Spinal cord (tissue), 10 donors: ENCODE measurements around the gene GRK5. TPM values are rescaled to one million over a fixed set of nuclear protein-coding genes. Genes with fewer than 3 reads are reported as not detected.

Experiments
- DNase-seq, 6 donors: peaks; one replicate each; pipeline versions ENCODE4 v3.0.0 to v3.0.0-alpha.2; 2013 to 2015; ENCODE audit warnings: low spot score in 6 of 6, low read depth in 4 of 6
- H3K27ac ChIP-seq: one replicate; pipeline ENCODE4 v1.5.1; 2013; ENCODE audit warnings: low read depth, low read length, control low read depth
- H3K27me3 ChIP-seq: one replicate; pipeline ENCODE4 v1.6.1; 2013; ENCODE audit warnings: low read length; ENCODE audit not compliant: control insufficient read depth, insufficient read depth
- H3K36me3 ChIP-seq: one replicate; pipeline ENCODE4 v1.6.1; 2013; ENCODE audit warnings: low read length; ENCODE audit not compliant: control insufficient read depth, insufficient read depth
- H3K4me1 ChIP-seq: one replicate; pipeline ENCODE4 v1.6.1; 2013; ENCODE audit warnings: low read length; ENCODE audit not compliant: control insufficient read depth, insufficient read depth
- H3K4me3 ChIP-seq: one replicate; pipeline ENCODE4 v1.5.1; 2013; ENCODE audit warnings: low read depth, low read length, control low read depth
- H3K9me3 ChIP-seq: one replicate; pipeline ENCODE4 v1.6.1; 2013; ENCODE audit warnings: low read length; ENCODE audit not compliant: control insufficient read depth, insufficient read depth
- WGBS: methylation state at CpG from one replicate; pipeline ENCODE4 v1.1.5; 2013; ENCODE audit warnings: missing lambda C conversion rate; ENCODE audit not compliant: insufficient coverage; 5-methylcytosine and 5-hydroxymethylcytosine counted together
- polyA plus RNA-seq, 2 donors: library from polyadenylated mRNA; unstranded; fragments of 120-200 nt; gene quantifications; one replicate each; pipeline ENCODE4 v1.2.1, GENCODE V29; 2013; ENCODE audit not compliant: insufficient read length in 2 of 2
- total RNA-seq, 2 donors: library from RNA; depleted of rRNA in 1 of 2; stranded (reverse); fragments of 120-200 nt in 1 of 2; fragments of >200 nt in 1 of 2; gene quantifications; one replicate each; pipeline versions ENCODE4 v1.2.3 to v1.2.4, GENCODE V29; 2013 to 2014
- donor health status: healthy.

The GRK5 gene
- total and polyA plus RNA-seq, 4 donors: 15.6 to 29.5 (median 25.6) TPM

DNA sequence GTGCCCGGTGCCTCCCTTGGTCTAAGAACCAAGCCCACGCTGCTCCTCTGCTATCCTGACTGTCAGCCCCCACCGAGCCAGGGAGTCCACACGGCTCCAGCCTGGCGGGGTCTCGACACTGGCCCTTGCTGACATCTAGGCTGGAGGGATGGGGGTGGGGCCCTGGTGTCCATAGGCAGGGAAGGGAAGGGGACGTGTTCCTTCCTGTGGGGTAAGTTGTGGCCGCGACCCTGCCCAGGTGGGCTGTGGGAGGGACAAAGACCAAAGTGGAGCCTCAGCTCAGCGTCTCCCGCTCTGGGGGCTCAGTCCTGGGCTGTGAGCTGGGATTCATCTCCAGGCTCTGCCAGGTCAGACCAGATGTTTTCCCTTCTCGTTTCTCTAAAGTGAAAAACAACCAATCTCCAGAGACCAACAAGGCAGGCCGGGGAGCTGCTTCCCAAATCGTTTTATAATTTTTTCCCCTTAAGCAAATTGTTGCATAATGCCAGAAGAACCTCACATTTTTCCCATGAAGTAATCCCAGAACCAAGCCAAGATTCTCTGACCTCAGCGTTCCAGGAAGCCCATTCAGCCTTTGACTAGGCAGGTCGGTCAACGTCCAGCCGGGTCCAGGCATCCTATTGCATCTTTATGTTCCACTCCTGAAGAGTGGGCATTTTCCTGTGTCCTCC, 233.9 kb downstream of the GRK5 start:
- DNase-seq: peak in 1 of 6 donors; percentile 32
- 70% methylated on average over 18 of the region's 18 CpGs for WGBS

DNA sequence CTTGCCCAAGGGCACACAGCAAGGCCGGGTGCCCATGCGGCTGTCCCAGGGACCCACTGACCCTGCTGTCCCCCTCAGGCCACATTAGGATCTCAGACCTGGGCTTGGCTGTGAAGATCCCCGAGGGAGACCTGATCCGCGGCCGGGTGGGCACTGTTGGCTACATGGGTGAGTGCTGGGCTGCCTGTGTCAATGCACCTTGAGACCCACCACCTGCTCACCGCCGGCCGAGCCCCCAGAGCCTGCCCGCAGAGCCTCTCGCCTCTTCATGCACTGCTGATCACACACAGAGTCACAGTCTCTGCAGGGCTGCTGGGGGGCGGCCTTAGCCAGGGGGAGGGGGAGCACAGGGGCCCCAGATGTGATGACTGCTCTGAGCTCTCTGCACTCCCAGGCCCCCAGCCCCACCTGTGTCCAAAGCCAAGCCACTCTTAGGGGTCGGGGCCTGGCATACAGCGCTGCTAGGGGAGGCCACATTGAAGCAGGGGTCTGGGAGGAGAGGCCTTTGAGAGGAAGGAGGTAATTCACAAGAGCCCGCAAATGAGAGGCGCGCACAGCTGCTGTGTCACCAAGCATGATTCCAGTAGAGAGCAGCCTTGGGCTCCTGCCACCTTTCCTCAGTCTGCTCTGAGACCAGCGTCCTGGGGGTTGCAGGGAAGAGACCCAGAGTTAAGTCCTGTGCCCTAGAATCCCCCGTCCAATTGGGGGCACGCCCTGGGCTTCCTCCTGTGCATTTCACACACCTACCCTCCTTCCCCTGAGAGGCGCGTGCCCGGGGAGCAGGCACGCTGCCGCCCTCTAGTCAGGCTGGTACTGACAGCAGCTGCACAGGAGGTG, 234.8 kb downstream of the GRK5 start:
- Histone ChIP-seq H3K27me3 (no peaks in the 10 kb centered on the region), H3K9me3 (no peaks in the 10 kb centered on the region), H3K4me3 (no peak overlapping the region), H3K36me3 (peaks cover 43% of the 10 kb centered on the region), H3K27ac (no peak overlapping the region), H3K4me1 (peaks cover 15% of the 10 kb centered on the region)
- DNase-seq: no peak
- 53% methylated on average over 20 of the region's 25 CpGs for WGBS

More for the DNA sequence above, 233.9 kb downstream of the GRK5 start:
- Histone ChIP-seq H3K9me3 (no peaks in the 10 kb centered on the region), H3K27ac (no peak overlapping the region), H3K4me3 (no peak overlapping the region), H3K27me3 (no peaks in the 10 kb centered on the region), H3K36me3 (peaks cover 43% of the 10 kb centered on the region), H3K4me1 (peaks cover 15% of the 10 kb centered on the region)

DNA sequence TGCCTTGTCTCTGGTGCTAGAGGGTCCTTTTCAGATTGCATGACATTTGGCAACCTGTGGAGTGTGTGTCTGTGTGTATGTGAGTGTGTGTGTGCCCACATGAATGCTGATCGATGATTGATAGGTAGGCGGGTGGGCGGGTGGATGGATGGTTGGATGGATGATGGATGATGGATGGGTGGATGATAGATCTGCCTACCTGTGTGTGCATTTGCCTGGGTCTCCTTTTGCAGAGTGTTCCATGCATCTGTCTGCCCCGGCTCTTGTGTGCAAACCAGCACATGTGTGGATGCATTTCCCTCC, 235.3 kb downstream of the GRK5 start:
- H3K27ac ChIP-seq: no peak overlapping the region
- no peaks in the 10 kb centered on the region for H3K9me3 ChIP-seq
- H3K4me1 ChIP-seq: peaks cover 15% of the 10 kb centered on the region
- no peak for DNase-seq
- H3K27me3 ChIP-seq: no peaks in the 10 kb centered on the region
- 81% methylated on average over 3 of the region's 4 CpGs for WGBS
- no peak overlapping the region for H3K4me3 ChIP-seq
- H3K36me3 ChIP-seq: peaks cover 47% of the 10 kb centered on the region

DNA sequence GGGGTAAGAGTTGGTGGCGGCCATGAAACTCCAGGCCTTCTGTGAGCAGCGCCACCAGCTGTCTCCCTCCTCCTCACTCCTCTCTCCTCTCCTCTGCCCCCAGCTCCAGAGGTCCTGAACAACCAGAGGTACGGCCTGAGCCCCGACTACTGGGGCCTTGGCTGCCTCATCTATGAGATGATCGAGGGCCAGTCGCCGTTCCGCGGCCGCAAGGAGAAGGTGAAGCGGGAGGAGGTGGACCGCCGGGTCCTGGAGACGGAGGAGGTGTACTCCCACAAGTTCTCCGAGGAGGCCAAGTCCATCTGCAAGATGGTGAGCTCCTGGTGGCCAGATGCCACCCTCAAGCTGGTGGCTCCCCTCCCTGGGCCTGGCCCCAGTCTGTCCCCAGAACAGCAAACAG, 236.1 kb downstream of the GRK5 start:
- WGBS: 96% methylated on average over 13 of the region's 15 CpGs
- no peak for DNase-seq
- no peaks in the 10 kb centered on the region for H3K9me3 ChIP-seq
- H3K4me3 ChIP-seq: no peak overlapping the region
- no peaks in the 10 kb centered on the region for H3K27me3 ChIP-seq
- no peak overlapping the region for H3K27ac ChIP-seq
- peaks cover 54% of the 10 kb centered on the region for H3K36me3 ChIP-seq
- H3K4me1 ChIP-seq: peaks cover 15% of the 10 kb centered on the region

DNA sequence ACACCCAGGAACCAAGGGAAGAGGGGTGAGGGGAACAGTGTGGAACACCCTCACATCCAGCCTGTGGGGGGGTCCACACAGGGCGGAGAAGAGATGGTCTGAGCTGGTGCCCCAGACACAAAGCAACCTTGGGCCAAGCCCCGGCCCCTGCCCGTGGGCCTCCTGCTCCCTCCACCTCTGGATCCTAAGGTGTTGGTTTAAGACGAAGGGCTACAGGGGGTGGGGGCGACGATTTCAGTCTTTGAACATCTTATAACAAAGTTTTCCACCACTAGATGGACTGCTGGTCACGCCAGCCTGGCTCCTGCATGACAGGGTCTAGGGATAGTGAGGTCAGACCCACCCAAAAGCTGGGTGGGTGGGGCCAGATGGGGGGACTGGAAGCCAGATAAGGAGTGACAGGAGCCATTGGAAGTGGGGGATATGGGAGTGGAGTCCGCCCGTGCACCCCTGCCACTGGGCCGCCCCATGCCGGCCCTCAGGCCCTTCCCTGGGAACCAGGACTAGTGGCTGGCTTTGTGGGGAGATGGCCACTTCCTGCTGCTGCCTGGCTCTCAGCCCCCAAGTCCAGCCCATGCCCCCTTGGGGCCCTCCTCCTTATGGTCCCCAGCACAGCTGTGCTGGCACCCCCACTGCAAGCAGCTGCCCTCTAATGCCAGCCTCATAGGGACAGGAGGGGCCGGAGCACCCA, 236.7 kb downstream of the GRK5 start:
- H3K4me1 ChIP-seq: peaks cover 22% of the 10 kb centered on the region
- no peak overlapping the region for H3K4me3 ChIP-seq
- WGBS: 95% methylated on average over 7 of the region's 12 CpGs
- peaks cover 61% of the 10 kb centered on the region for H3K36me3 ChIP-seq
- DNase-seq: no peak
- no peaks in the 10 kb centered on the region for H3K27me3 ChIP-seq
- no peaks in the 10 kb centered on the region for H3K9me3 ChIP-seq
- no peak overlapping the region for H3K27ac ChIP-seq

DNA sequence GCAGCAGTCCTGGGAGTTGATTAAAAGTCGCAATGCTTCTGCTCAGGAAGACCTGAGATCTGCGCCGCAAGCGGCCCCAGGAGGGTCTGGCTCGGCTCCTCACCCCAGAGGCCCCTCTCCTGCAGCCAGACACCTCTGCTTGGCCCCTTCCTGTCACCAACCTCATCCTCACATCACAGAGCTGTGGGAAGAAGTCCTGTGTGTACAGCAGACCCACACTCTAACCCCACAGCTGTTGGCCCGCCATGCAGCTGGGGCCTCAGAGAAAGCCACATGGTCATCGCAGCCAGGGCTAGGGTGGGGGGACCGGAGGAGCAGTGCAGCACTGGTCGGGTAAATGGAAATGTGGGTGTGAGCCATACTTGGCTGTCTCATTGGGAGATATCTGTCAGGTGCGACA, 237.5 kb downstream of the GRK5 start:
- DNase-seq: no peak
- 73% methylated on average over 10 of the region's 10 CpGs for WGBS
- Histone ChIP-seq H3K4me1 (peaks cover 29% of the 10 kb centered on the region), H3K4me3 (no peak overlapping the region), H3K36me3 (peaks cover 63% of the 10 kb centered on the region), H3K27me3 (no peaks in the 10 kb centered on the region), H3K27ac (no peak overlapping the region), H3K9me3 (no peaks in the 10 kb centered on the region)

GRCh38 chr10:119445311-119445934, 238.1 kb downstream of the GRK5 start:
- no peak overlapping the region for H3K4me3 ChIP-seq
- H3K36me3 ChIP-seq: peaks cover 65% of the 10 kb centered on the region

DNA sequence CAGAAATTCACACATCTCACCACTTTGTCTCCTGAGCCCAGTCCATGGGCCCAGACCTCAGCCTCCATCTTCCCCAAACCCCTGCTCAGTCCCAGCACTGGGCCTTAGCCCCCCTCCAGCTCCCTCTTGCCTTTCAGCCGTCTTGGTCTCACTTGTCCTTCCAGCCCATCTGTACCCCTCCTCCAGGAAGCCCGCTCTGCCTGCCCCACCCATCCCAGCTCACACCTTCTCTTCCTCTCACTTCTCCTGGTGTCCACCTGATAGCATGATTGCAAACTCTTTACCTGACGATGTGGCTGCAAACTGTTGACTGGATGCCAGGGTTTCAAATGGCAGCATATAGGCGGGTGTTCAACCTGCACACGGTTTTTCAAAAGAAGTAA, 238.6 kb downstream of the GRK5 start:
- DNase-seq: no peak
- WGBS: 97% methylated on average over 4 of the region's 5 CpGs
- Histone ChIP-seq H3K27me3 (no peaks in the 10 kb centered on the region), H3K36me3 (peaks cover 64% of the 10 kb centered on the region), H3K4me3 (no peak overlapping the region), H3K9me3 (no peaks in the 10 kb centered on the region), H3K4me1 (peaks cover 30% of the 10 kb centered on the region), H3K27ac (no peak overlapping the region)

More at GRCh38 chr10:119445311-119445934, 238.1 kb downstream of the GRK5 start:
- Histone ChIP-seq H3K9me3 (no peaks in the 10 kb centered on the region), H3K4me1 (peaks cover 32% of the 10 kb centered on the region), H3K27me3 (no peaks in the 10 kb centered on the region), H3K27ac (no peak overlapping the region)
- 33% methylated on average over 10 of the region's 10 CpGs for WGBS
- DNase-seq: peak; percentile 44 to 90 (median 66)

- peaks cover 67% of the 10 kb centered on the region for H3K36me3 ChIP-seq
Measured at GRCh38 chr10:119446441-119447277, 239.3 kb downstream of the GRK5 start.

More at GRCh38 chr10:119446441-119447277, 239.3 kb downstream of the GRK5 start:
- no peak for DNase-seq
- H3K27ac ChIP-seq: no peak overlapping the region
- H3K27me3 ChIP-seq: no peaks in the 10 kb centered on the region
- whole genome bisulfite sequencing: 90% methylated on average over 17 of the region's 21 CpGs
- H3K9me3 ChIP-seq: no peaks in the 10 kb centered on the region
- H3K4me1 ChIP-seq: peaks cover 26% of the 10 kb centered on the region
- no peak overlapping the region for H3K4me3 ChIP-seq
